WI38 (cell line): ENCODE data around the gene DNAJC5.
"Not testable (repeated sequence)": the region's sequence is repeated elsewhere in the genome, so short reads cannot be mapped to it uniquely, and the experiment has no call there.

Source experiments
- H3K4me3 ChIP-seq: 2 replicates; pipeline ENCODE4 v1.5.1; 2011; ENCODE audit warnings: low read depth, mild to moderate bottlenecking, control low read depth, low read length
- CTCF ChIP-seq: IDR thresholded peaks from 2 replicates; pipeline ENCODE4 v1.5.1; 2012; ENCODE audit warnings: low read depth, mild to moderate bottlenecking, control low read depth, low read length

DNAJC5 gene

DNA sequence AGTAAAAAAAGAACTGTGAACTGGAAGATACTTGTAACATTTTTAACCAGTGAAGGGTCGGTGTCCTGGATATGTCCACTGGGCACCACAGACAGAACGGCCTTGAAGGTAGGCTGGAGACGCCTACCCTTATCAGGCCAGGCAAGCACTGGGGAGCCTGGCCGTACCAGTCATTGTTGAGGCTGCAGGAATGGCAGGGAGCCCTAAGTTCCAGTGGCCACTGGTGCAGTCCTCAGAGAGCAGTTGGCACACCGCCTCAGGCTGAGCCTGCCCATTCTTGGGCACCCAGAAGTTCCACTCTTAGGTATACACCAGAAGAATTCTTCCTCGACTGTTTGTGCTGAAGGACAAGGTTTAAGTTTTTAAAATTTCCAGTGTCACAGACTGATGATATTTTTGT, 20.5 kb downstream of the DNAJC5 start:
- TF ChIP-seq CTCF = no peak
- no peak overlapping the region for H3K4me3 ChIP-seq

DNA sequence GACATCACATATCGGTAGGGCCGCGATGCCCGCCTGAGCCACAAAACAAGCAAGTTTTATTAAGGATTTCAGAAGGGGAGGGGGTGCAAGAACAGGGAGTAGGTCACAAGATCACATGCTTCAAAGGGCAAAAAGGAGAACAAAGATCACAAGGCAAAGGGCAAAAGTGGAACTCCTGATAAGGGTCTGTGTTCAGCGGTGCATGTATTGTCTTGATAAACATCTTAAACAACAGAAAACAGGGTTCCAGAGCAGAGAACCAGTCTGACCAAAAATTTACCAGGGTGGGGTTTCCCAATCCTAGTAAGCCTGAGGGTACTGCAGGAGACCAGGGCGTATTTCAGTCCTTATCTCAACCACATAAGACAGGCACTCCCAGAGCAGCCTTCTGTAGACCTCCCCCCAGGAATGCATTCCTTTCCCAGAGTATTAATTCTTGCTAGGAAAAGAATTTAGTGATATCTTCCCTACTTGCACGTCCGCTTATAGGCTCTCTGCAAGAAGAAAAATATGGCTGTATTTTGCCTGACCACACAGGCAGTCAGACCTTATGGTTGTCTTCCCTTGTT, 21.5 kb downstream of the DNAJC5 start:
- not testable (repeated sequence) for H3K4me3 ChIP-seq

DNA sequence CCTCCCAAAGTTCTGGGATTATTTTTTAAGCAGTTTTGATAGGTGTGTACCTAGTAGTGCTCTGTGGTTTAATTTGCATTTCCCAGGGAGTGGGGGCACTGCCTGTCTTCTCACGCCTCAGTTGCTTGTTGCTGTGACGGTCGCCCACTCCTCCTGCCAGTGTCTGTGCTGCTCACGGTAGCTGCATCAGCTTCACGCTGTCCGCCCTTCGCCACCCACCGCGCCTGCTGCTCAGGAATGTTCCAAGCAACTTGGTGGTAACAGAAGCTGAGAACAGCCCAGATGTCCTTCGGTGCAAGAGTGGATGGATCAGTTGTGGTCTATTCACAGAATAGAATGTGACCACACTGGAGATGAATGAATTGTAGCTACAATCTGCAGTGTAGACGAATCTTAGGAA, 22.9 kb downstream of the DNAJC5 start:
- TF ChIP-seq CTCF = no peak
- H3K4me3 ChIP-seq = no peak overlapping the region

- TF ChIP-seq CTCF = no peak
- H3K4me3 ChIP-seq = no peak overlapping the region
These were observed 24.2 kb downstream of the DNAJC5 start for GRCh38 chr20:63919130-63919529.

GRCh38 chr20:63920226-63920625, 25.3 kb downstream of the DNAJC5 start:
- no peak overlapping the region for H3K4me3 ChIP-seq
- TF ChIP-seq CTCF = no peak

GRCh38 chr20:63923651-63924050, 28.7 kb downstream of the DNAJC5 start:
- no peak for TF ChIP-seq CTCF
- H3K4me3 ChIP-seq = no peak overlapping the region

- no peak for TF ChIP-seq CTCF
- no peak overlapping the region for H3K4me3 ChIP-seq
These were observed 29.3 kb downstream of the DNAJC5 start for GRCh38 chr20:63924241-63924640.

- TF ChIP-seq CTCF = no peak
- H3K4me3 ChIP-seq = no peak overlapping the region
These were observed 31.4 kb downstream of the DNAJC5 start for GRCh38 chr20:63926298-63926697.
